Measurements from ENCODE around the gene TRABD.
"Not testable (repeated sequence)": the region's sequence is repeated elsewhere in the genome, so short reads cannot be mapped to it uniquely, and the experiment has no call there.

The TRABD gene

GRCh38 chr22:50201191-50202129 is 15.7 kb downstream of the TRABD start:
- DNase-seq (ENCODE audit: low read depth in 2 of 2, low spot score in 1 of 2), result no peak

GRCh38 chr22:50202130-50202666 is 16.5 kb downstream of the TRABD start:
- no peak for DNase-seq (ENCODE audit: low read depth in 2 of 2, low spot score in 1 of 2)

- DNase-seq (ENCODE audit: low read depth in 2 of 2, low spot score in 1 of 2), result no peak
Measured at GRCh38 chr22:50203288-50203687, 17.6 kb downstream of the TRABD start.

- DNase-seq (ENCODE audit: low read depth in 2 of 2, low spot score in 1 of 2), result no peak
Measured at GRCh38 chr22:50204571-50204970, 18.9 kb downstream of the TRABD start.

- DNase-seq (ENCODE audit: low read depth in 2 of 2, low spot score in 1 of 2), result not testable (repeated sequence)
Measured at GRCh38 chr22:50204998-50205397, 19.3 kb downstream of the TRABD start.

GRCh38 chr22:50205781-50206569 is 20.3 kb downstream of the TRABD start:
- DNase-seq (ENCODE audit: low read depth in 2 of 2, low spot score in 1 of 2), result no peak

- no peak for DNase-seq (ENCODE audit: low read depth in 2 of 2, low spot score in 1 of 2)
Measured at GRCh38 chr22:50206599-50206998, 20.9 kb downstream of the TRABD start.

GRCh38 chr22:50207383-50208140 is 21.8 kb downstream of the TRABD start:
- DNase-seq (ENCODE audit: low read depth in 2 of 2, low spot score in 1 of 2), result no peak

GRCh38 chr22:50208430-50208938 is 22.8 kb downstream of the TRABD start:
- DNase-seq (ENCODE audit: low read depth in 2 of 2, low spot score in 1 of 2), result no peak

- no peak for DNase-seq (ENCODE audit: low read depth in 2 of 2, low spot score in 1 of 2)
Measured at GRCh38 chr22:50208939-50209892, 23.5 kb downstream of the TRABD start.

- peak; percentile 36 to 54 for DNase-seq (ENCODE audit: low read depth in 2 of 2, low spot score in 1 of 2)
Measured at GRCh38 chr22:50209893-50210292, 24.2 kb downstream of the TRABD start.

- DNase-seq (ENCODE audit: low read depth in 2 of 2, low spot score in 1 of 2), result no peak
Measured at GRCh38 chr22:50210378-50211139, 24.8 kb downstream of the TRABD start.

GRCh38 chr22:50211147-50211546 is 25.4 kb downstream of the TRABD start:
- DNase-seq (ENCODE audit: low read depth in 2 of 2, low spot score in 1 of 2), result no peak

- DNase-seq (ENCODE audit: low read depth in 2 of 2, low spot score in 1 of 2), result no peak
Measured at GRCh38 chr22:50213263-50213662, 27.6 kb downstream of the TRABD start.

- DNase-seq (ENCODE audit: low read depth in 2 of 2, low spot score in 1 of 2), result no peak
Measured at GRCh38 chr22:50215297-50216054, 29.8 kb downstream of the TRABD start.

GRCh38 chr22:50216055-50216683 is 30.5 kb downstream of the TRABD start:
- no peak for DNase-seq (ENCODE audit: low read depth in 2 of 2, low spot score in 1 of 2)

- no peak for DNase-seq (ENCODE audit: low read depth in 2 of 2, low spot score in 1 of 2)
Measured at GRCh38 chr22:50216684-50217520, 31.2 kb downstream of the TRABD start.

Data from stimulated activated CD8-positive, alpha-beta memory T cell treated with anti-CD3 and anti-CD28 coated beads, Interleukin-4, amount 100 ng/mL, for 1 hour (primary cell).